HG03439 (cell line): ENCODE data around the gene MPL.

Source experiments
- ATAC-seq: cut with Tn5 transposase; IDR thresholded peaks from one replicate; pipeline ENCODE4 v1.9.1; 2021; ENCODE audit warnings: mild to moderate bottlenecking, moderate library complexity; ENCODE audit not compliant: unreplicated experiment

The MPL gene

GRCh38 chr1:43305926-43306687 is 31.5 kb upstream of the MPL start:
- no peak for ATAC-seq

GRCh38 chr1:43306688-43307457 is 30.7 kb upstream of the MPL start:
- no peak for ATAC-seq

- no peak for ATAC-seq
Observed at GRCh38 chr1:43307458-43308158, 30.0 kb upstream of the MPL start.

- no peak for ATAC-seq
Observed at GRCh38 chr1:43308635-43309404, 28.8 kb upstream of the MPL start.

GRCh38 chr1:43309405-43310025 is 28.1 kb upstream of the MPL start:
- ATAC-seq = no peak

GRCh38 chr1:43311521-43311920 is 26.1 kb upstream of the MPL start:
- no peak for ATAC-seq

GRCh38 chr1:43312212-43312623 is 25.4 kb upstream of the MPL start:
- no peak for ATAC-seq

GRCh38 chr1:43312663-43313515 is 24.7 kb upstream of the MPL start:
- no peak for ATAC-seq

GRCh38 chr1:43313771-43314170 is 23.8 kb upstream of the MPL start:
- no peak for ATAC-seq

- ATAC-seq = no peak
Observed at GRCh38 chr1:43314233-43314632, 23.4 kb upstream of the MPL start.

- no peak for ATAC-seq
Observed at GRCh38 chr1:43315481-43315880, 22.1 kb upstream of the MPL start.

GRCh38 chr1:43315963-43316737 is 21.5 kb upstream of the MPL start:
- ATAC-seq = no peak

GRCh38 chr1:43316738-43317520 is 20.7 kb upstream of the MPL start:
- no peak for ATAC-seq

- ATAC-seq = no peak
Observed at GRCh38 chr1:43317817-43318471, 19.7 kb upstream of the MPL start.

GRCh38 chr1:43318831-43319230 is 18.8 kb upstream of the MPL start:
- ATAC-seq = no peak

GRCh38 chr1:43319288-43319687 is 18.3 kb upstream of the MPL start:
- ATAC-seq = no peak

GRCh38 chr1:43319766-43320165 is 17.9 kb upstream of the MPL start:
- ATAC-seq = no peak
